ENCODE measurements around the gene PTPRN2. TPM values are rescaled to one million over a fixed set of nuclear protein-coding genes. Genes with fewer than 3 reads are reported as not detected.

PTPRN2 gene
- total and polyA plus RNA-seq, 2 of the 13 experiments (the other 11 are each of a cell fraction or from before 2014, with no cell fraction given) = 2.5 to 24.2 TPM

GRCh38 chr7:157559596-157560257, 1027.9 kb downstream of the PTPRN2 start (continued):
- TF ChIP-seq ZNF337 (CRISPR knock-in tag; IDR thresholded peaks at IDR 0.05; ENCODE audit: borderline replicate concordance, low read depth) = no peak
- TF ChIP-seq RFX1 (IDR thresholded peaks at IDR 0.05) = no peak
- TF ChIP-seq ZNF280B (CRISPR knock-in tag; IDR thresholded peaks at IDR 0.05; ENCODE audit: borderline replicate concordance) = 0 out of 2 replicates have a peak, but pooled peaks have one; percentile 28
- peak; percentile 55; the same call in 1 of the 2 replicates for TF ChIP-seq ZNF670 (CRISPR knock-in tag; IDR thresholded peaks at IDR 0.05; ENCODE audit: borderline replicate concordance)
- TF ChIP-seq ZFY (CRISPR knock-in tag; IDR thresholded peaks at IDR 0.05) = peak; percentile 28; the same call in 1 of the 2 replicates
- peak; percentile 47; the same call in 1 of the 2 replicates for TF ChIP-seq REPIN1 (CRISPR knock-in tag; IDR thresholded peaks at IDR 0.05; ENCODE audit: borderline replicate concordance, low read depth)
- TF ChIP-seq, protein P1, sequence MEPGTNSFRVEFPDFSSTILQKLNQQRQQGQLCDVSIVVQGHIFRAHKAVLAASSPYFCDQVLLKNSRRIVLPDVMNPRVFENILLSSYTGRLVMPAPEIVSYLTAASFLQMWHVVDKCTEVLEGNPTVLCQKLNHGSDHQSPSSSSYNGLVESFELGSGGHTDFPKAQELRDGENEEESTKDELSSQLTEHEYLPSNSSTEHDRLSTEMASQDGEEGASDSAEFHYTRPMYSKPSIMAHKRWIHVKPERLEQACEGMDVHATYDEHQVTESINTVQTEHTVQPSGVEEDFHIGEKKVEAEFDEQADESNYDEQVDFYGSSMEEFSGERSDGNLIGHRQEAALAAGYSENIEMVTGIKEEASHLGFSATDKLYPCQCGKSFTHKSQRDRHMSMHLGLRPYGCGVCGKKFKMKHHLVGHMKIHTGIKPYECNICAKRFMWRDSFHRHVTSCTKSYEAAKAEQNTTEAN (CRISPR knock-in tag; conservative IDR thresholded peaks at IDR 0.05) = peak; percentile 51; the same call in 1 of the 2 replicates
- TF ChIP-seq ZBTB26 (CRISPR knock-in tag; IDR thresholded peaks at IDR 0.05; ENCODE audit: borderline replicate concordance) = no peak
- TF ChIP-seq, protein P2, sequence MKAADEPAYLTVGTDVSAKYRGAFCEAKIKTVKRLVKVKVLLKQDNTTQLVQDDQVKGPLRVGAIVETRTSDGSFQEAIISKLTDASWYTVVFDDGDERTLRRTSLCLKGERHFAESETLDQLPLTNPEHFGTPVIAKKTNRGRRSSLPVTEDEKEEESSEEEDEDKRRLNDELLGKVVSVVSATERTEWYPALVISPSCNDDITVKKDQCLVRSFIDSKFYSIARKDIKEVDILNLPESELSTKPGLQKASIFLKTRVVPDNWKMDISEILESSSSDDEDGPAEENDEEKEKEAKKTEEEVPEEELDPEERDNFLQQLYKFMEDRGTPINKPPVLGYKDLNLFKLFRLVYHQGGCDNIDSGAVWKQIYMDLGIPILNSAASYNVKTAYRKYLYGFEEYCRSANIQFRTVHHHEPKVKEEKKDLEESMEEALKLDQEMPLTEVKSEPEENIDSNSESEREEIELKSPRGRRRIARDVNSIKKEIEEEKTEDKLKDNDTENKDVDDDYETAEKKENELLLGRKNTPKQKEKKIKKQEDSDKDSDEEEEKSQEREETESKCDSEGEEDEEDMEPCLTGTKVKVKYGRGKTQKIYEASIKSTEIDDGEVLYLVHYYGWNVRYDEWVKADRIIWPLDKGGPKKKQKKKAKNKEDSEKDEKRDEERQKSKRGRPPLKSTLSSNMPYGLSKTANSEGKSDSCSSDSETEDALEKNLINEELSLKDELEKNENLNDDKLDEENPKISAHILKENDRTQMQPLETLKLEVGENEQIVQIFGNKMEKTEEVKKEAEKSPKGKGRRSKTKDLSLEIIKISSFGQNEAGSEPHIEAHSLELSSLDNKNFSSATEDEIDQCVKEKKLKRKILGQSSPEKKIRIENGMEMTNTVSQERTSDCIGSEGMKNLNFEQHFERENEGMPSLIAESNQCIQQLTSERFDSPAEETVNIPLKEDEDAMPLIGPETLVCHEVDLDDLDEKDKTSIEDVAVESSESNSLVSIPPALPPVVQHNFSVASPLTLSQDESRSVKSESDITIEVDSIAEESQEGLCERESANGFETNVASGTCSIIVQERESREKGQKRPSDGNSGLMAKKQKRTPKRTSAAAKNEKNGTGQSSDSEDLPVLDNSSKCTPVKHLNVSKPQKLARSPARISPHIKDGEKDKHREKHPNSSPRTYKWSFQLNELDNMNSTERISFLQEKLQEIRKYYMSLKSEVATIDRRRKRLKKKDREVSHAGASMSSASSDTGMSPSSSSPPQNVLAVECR (CRISPR knock-in tag; IDR thresholded peaks at IDR 0.05; ENCODE audit: borderline replicate concordance) = peak; percentile 43; the same call in 1 of the 2 replicates
- no peak for TF ChIP-seq ZSCAN20 (CRISPR knock-in tag; IDR thresholded peaks at IDR 0.05; ENCODE audit: borderline replicate concordance)
- TF ChIP-seq ZNF260 (CRISPR knock-in tag; IDR thresholded peaks at IDR 0.05; ENCODE audit: borderline replicate concordance, low read depth) = no peak
- TF ChIP-seq ZNF574 (CRISPR knock-in tag; IDR thresholded peaks at IDR 0.05) = 0 out of 2 replicates have a peak, but pooled peaks have one; percentile 28
- peak; percentile 73; the same call in 1 of the 2 replicates for TF ChIP-seq SPEN (CRISPR knock-in tag; IDR thresholded peaks at IDR 0.05; ENCODE audit: low read depth)
- TF ChIP-seq ZNF34 (CRISPR knock-in tag; IDR thresholded peaks at IDR 0.05; ENCODE audit: borderline replicate concordance) = no peak
- no peak for TF ChIP-seq CEBPG (CRISPR knock-in tag; IDR thresholded peaks at IDR 0.05)
